ENCODE data around the gene TULP4.

The TULP4 gene

GRCh38 chr6:158358450-158359077, 46.3 kb downstream of the TULP4 start:
- DNase-seq (ENCODE audit: low read depth in 2 of 2), result no peak

- no peak for DNase-seq (ENCODE audit: low read depth in 2 of 2)
Observed at GRCh38 chr6:158361068-158361467, 48.8 kb downstream of the TULP4 start.

- DNase-seq (ENCODE audit: low read depth in 2 of 2), result no peak
Observed at GRCh38 chr6:158361961-158362669, 49.9 kb downstream of the TULP4 start.

GRCh38 chr6:158366363-158366762, 54.1 kb downstream of the TULP4 start:
- DNase-seq (ENCODE audit: low read depth in 2 of 2), result no peak

- DNase-seq (ENCODE audit: low read depth in 2 of 2), result no peak
Observed at GRCh38 chr6:158367816-158368215, 55.6 kb downstream of the TULP4 start.

GRCh38 chr6:158369241-158369640, 57.0 kb downstream of the TULP4 start:
- no peak for DNase-seq (ENCODE audit: low read depth in 2 of 2)

GRCh38 chr6:158370805-158371204, 58.5 kb downstream of the TULP4 start:
- DNase-seq (ENCODE audit: low read depth in 2 of 2), result no peak

GRCh38 chr6:158371261-158371660, 59.0 kb downstream of the TULP4 start:
- DNase-seq (ENCODE audit: low read depth in 2 of 2), result no peak

GRCh38 chr6:158372574-158372973, 60.3 kb downstream of the TULP4 start:
- no peak for DNase-seq (ENCODE audit: low read depth in 2 of 2)

- no peak for DNase-seq (ENCODE audit: low read depth in 2 of 2)
Observed at GRCh38 chr6:158373214-158373613, 60.9 kb downstream of the TULP4 start.

GRCh38 chr6:158374020-158374419, 61.8 kb downstream of the TULP4 start:
- no peak for DNase-seq (ENCODE audit: low read depth in 2 of 2)

- DNase-seq (ENCODE audit: low read depth in 2 of 2), result no peak
Observed at GRCh38 chr6:158376631-158377081, 64.4 kb downstream of the TULP4 start.

- DNase-seq (ENCODE audit: low read depth in 2 of 2), result no peak
Observed at GRCh38 chr6:158377860-158378259, 65.6 kb downstream of the TULP4 start.

- DNase-seq (ENCODE audit: low read depth in 2 of 2), result no peak
Observed at GRCh38 chr6:158379336-158379735, 67.1 kb downstream of the TULP4 start.

- no peak for DNase-seq (ENCODE audit: low read depth in 2 of 2)
Observed at GRCh38 chr6:158381214-158381613, 68.9 kb downstream of the TULP4 start.

GRCh38 chr6:158382491-158382890, 70.2 kb downstream of the TULP4 start:
- DNase-seq (ENCODE audit: low read depth in 2 of 2), result no peak

- no peak for DNase-seq (ENCODE audit: low read depth in 2 of 2)
Observed at GRCh38 chr6:158383057-158383456, 70.8 kb downstream of the TULP4 start.

GRCh38 chr6:158383542-158383941, 71.3 kb downstream of the TULP4 start:
- DNase-seq (ENCODE audit: low read depth in 2 of 2), result no peak

GRCh38 chr6:158384671-158385110, 72.4 kb downstream of the TULP4 start:
- DNase-seq (ENCODE audit: low read depth in 2 of 2), result no peak

GRCh38 chr6:158387036-158387435, 74.8 kb downstream of the TULP4 start:
- DNase-seq (ENCODE audit: low read depth in 2 of 2), result no peak

- no peak for DNase-seq (ENCODE audit: low read depth in 2 of 2)
Observed at GRCh38 chr6:158387578-158387977, 75.3 kb downstream of the TULP4 start.

- no peak for DNase-seq (ENCODE audit: low read depth in 2 of 2)
Observed at GRCh38 chr6:158388727-158389126, 76.5 kb downstream of the TULP4 start.

- DNase-seq (ENCODE audit: low read depth in 2 of 2), result no peak
Observed at GRCh38 chr6:158389193-158389919, 77.1 kb downstream of the TULP4 start.

Data from stimulated activated CD4-positive, alpha-beta T cell treated with anti-CD3 and anti-CD28 coated beads, Interleukin-4, amount 100 ng/mL, for 48 hours (primary cell).